WTC11 (cell line): ENCODE data around the gene DESI2. TPM values are rescaled to one million over a fixed set of nuclear protein-coding genes. Genes with fewer than 3 reads are reported as not detected.

ENCODE experiments used
- ATAC-seq: fragments of 200-7000 bp; cut with Tn5 transposase; 2 replicates; pipeline ENCODE4 v1.10.0; 2021; ENCODE audit warnings: mild to moderate bottlenecking, moderate library complexity
- CTCF ChIA-PET: fragments of 300-600 bp; sonication (Branson Sonifier 250); formaldehyde crosslinking; loops from one replicate; lab custom pipeline; 2021; ENCODE audit warnings: antibody characterized with exemption; lab: Charles Lee
- POLR2A ChIA-PET: fragments of 350-600 bp; sonication (Branson Sonifier 250); formaldehyde crosslinking; loops from one replicate; lab custom pipeline; 2021; ENCODE audit warnings: antibody characterized with exemption; lab: Charles Lee
- DNase-seq: peaks from one replicate; pipeline ENCODE4 v3.0.0; 2021; ENCODE audit warnings: low spot score
- H3K27ac Mint-ChIP-seq: 2 replicates; pipeline ENCODE4 v1.8.0; 2021; ENCODE audit warnings: mixed read lengths
- H3K27me3 Mint-ChIP-seq: 2 replicates; pipeline ENCODE4 v1.8.0; 2021; ENCODE audit warnings: low read depth, mild to moderate bottlenecking, moderate library complexity, mixed read lengths
- H3K36me3 Mint-ChIP-seq: 2 replicates; pipeline ENCODE4 v1.8.0; 2021; ENCODE audit warnings: mixed read lengths
- H3K4me1 Mint-ChIP-seq: 2 replicates; pipeline ENCODE4 v1.8.0; 2022; ENCODE audit warnings: mixed read lengths
- H3K4me3 Mint-ChIP-seq: 2 replicates; pipeline ENCODE4 v1.8.0; 2021; ENCODE audit warnings: mild to moderate bottlenecking, moderate library complexity, mixed read lengths
- H3K9me3 Mint-ChIP-seq: 2 replicates; pipeline ENCODE4 v1.8.0; 2021; ENCODE audit warnings: mixed read lengths
- CREB1 ChIP-seq: sonication (generic); formaldehyde crosslinking; IDR thresholded peaks from 2 replicates; pipeline ENCODE4 v1.8.0; 2023; ENCODE audit warnings: mild to moderate bottlenecking, missing genetic modification reagents
- CTCF ChIP-seq: fragments of 200-600 bp; IDR thresholded peaks from 2 replicates; pipeline ENCODE4 v1.8.0; 2022; ENCODE audit warnings: antibody characterized with exemption
- ELF4 ChIP-seq: sonication (generic); formaldehyde crosslinking; IDR thresholded peaks from 2 replicates; pipeline ENCODE4 v1.8.1; 2022; ENCODE audit warnings: low read depth, mild to moderate bottlenecking, moderate library complexity, missing genetic modification reagents
- EMX1 ChIP-seq: fragments of 250-450 bp; sonication (Bioruptor Pico); IDR thresholded peaks from 2 replicates; pipeline ENCODE4 v1.8.0; 2021; ENCODE audit warnings: mild to moderate bottlenecking
- FOXJ3 ChIP-seq: sonication (generic); formaldehyde crosslinking; IDR thresholded peaks from 2 replicates; pipeline ENCODE4 v1.9.0; 2021; ENCODE audit warnings: missing genetic modification reagents, mild to moderate bottlenecking, borderline replicate concordance
- FOXP4 ChIP-seq: sonication (generic); formaldehyde crosslinking; IDR thresholded peaks from 2 replicates; pipeline ENCODE4 v1.8.0; 2022; ENCODE audit warnings: mild to moderate bottlenecking, missing genetic modification reagents
- HMGA2 ChIP-seq: fragments of 250-450 bp; sonication (Bioruptor Pico); IDR thresholded peaks from 2 replicates; pipeline ENCODE4 v1.4.0; 2021; ENCODE audit warnings: mild to moderate bottlenecking, moderate library complexity
- HMGXB4 ChIP-seq: sonication (generic); formaldehyde crosslinking; IDR thresholded peaks from 2 replicates; pipeline ENCODE4 v1.8.1; 2023; ENCODE audit warnings: mild to moderate bottlenecking, moderate library complexity, missing genetic modification reagents
- JAZF1 ChIP-seq: fragments of 250-450 bp; sonication (Bioruptor Pico); IDR thresholded peaks from 2 replicates; pipeline ENCODE4 v1.9.0; 2021; ENCODE audit warnings: moderate library complexity, mild to moderate bottlenecking, inconsistent platforms
- MYBL2 ChIP-seq: sonication (generic); formaldehyde crosslinking; IDR thresholded peaks from 2 replicates; pipeline ENCODE4 v1.8.1; 2023; ENCODE audit warnings: mild to moderate bottlenecking, moderate library complexity, missing genetic modification reagents
- NFYB ChIP-seq: sonication (generic); formaldehyde crosslinking; conservative IDR thresholded peaks from 2 replicates; pipeline ENCODE4 v1.8.0; 2022; ENCODE audit warnings: low read depth, missing genetic modification reagents
- PRRX2 ChIP-seq: fragments of 250-450 bp; sonication (Bioruptor Pico); IDR thresholded peaks from 2 replicates; pipeline ENCODE4 v1.8.0; 2021; ENCODE audit warnings: mild to moderate bottlenecking
- TEAD1 ChIP-seq: sonication (generic); formaldehyde crosslinking; IDR thresholded peaks from 2 replicates; pipeline ENCODE4 v1.8.0; 2022; ENCODE audit warnings: mild to moderate bottlenecking, missing genetic modification reagents
- ZNF263 ChIP-seq: sonication (generic); formaldehyde crosslinking; IDR thresholded peaks from 2 replicates; pipeline ENCODE4 v1.8.1; 2022; ENCODE audit warnings: low read depth, mild to moderate bottlenecking, moderate library complexity, missing genetic modification reagents
- ZNF532 ChIP-seq: fragments of 250-450 bp; sonication (Bioruptor Pico); IDR thresholded peaks from 2 replicates; pipeline ENCODE4 v1.9.0; 2021; ENCODE audit warnings: mild to moderate bottlenecking, borderline replicate concordance
- ZNF671 ChIP-seq: fragments of 250-450 bp; sonication (Bioruptor Pico); IDR thresholded peaks from 2 replicates; pipeline ENCODE4 v1.8.0; 2021; ENCODE audit warnings: mild to moderate bottlenecking
- total RNA-seq: library from RNA; stranded (reverse); gene quantifications from 3 replicates; pipeline ENCODE4 v1.2.3, GENCODE V29; 2021

DESI2 gene
- total RNA-seq, 1 experiment from 2014 or later = 108 TPM

- TF ChIP-seq CREB1 (no peak), CTCF (no peak), HMGA2 (CRISPR knock-in tag) (no peak), ZNF671 (CRISPR knock-in tag) (no peak), NFYB (CRISPR knock-in tag) (no peak), JAZF1 (no peak), FOXP4 (CRISPR knock-in tag) (no peak), TEAD1 (no peak)
These were observed 24.1 kb upstream of the DESI2 start (continued) for GRCh38 chr1:244628789-244629188.

GRCh38 chr1:244633140-244633539 is 19.8 kb upstream of the DESI2 start:
- ATAC-seq (no peak), DNase-seq (no peak)
- no peak overlapping the region for H3K4me3 Mint-ChIP-seq
- no peak overlapping the region for H3K27ac Mint-ChIP-seq
- H3K36me3 Mint-ChIP-seq = no peaks in the 10 kb centered on the region
- H3K9me3 Mint-ChIP-seq = peaks cover 14% of the 10 kb centered on the region
- H3K27me3 Mint-ChIP-seq = no peaks in the 10 kb centered on the region
- POLR2A ChIA-PET = no interaction called here
- CTCF ChIA-PET = no interaction called here
- H3K4me1 Mint-ChIP-seq = no peaks in the 10 kb centered on the region
- TF ChIP-seq ZNF263 (CRISPR knock-in tag) (no peak), PRRX2 (CRISPR knock-in tag) (no peak), HMGXB4 (CRISPR knock-in tag) (no peak), ZNF532 (CRISPR knock-in tag) (no peak), EMX1 (CRISPR knock-in tag) (no peak), MYBL2 (no peak)

- Mint-ChIP-seq H3K27ac (no peak overlapping the region), H3K27me3 (no peaks in the 10 kb centered on the region), H3K4me3 (no peak overlapping the region), H3K36me3 (no peaks in the 10 kb centered on the region), H3K4me1 (no peaks in the 10 kb centered on the region), H3K9me3 (peaks cover 14% of the 10 kb centered on the region)
- ChIA-PET CTCF (interaction anchor here (1.9 kb wide), 1 partner anchor 31 kb away, joined by 6 read pairs; no protein-coding TSS in a partner anchor), POLR2A (no interaction called here)
- TF ChIP-seq ELF4 (CRISPR knock-in tag) = no peak
- no peak for TF ChIP-seq FOXJ3 (CRISPR knock-in tag)
- TF ChIP-seq HMGXB4 (CRISPR knock-in tag) = no peak
- no peak for DNase-seq
- ATAC-seq = no peak
These were observed 18.4 kb upstream of the DESI2 start for GRCh38 chr1:244634546-244634945.
